ENCODE measurements around the gene USP6. TPM values are rescaled to one million over a fixed set of nuclear protein-coding genes. Genes with fewer than 3 reads are reported as not detected.

The USP6 gene
- total and polyA plus RNA-seq, 10 of the 15 experiments (the other 5 are each of a cell fraction or from before 2014, with no cell fraction given): under 0.01 to 0.39 (median 0.10) TPM; not detected in 2

DNA sequence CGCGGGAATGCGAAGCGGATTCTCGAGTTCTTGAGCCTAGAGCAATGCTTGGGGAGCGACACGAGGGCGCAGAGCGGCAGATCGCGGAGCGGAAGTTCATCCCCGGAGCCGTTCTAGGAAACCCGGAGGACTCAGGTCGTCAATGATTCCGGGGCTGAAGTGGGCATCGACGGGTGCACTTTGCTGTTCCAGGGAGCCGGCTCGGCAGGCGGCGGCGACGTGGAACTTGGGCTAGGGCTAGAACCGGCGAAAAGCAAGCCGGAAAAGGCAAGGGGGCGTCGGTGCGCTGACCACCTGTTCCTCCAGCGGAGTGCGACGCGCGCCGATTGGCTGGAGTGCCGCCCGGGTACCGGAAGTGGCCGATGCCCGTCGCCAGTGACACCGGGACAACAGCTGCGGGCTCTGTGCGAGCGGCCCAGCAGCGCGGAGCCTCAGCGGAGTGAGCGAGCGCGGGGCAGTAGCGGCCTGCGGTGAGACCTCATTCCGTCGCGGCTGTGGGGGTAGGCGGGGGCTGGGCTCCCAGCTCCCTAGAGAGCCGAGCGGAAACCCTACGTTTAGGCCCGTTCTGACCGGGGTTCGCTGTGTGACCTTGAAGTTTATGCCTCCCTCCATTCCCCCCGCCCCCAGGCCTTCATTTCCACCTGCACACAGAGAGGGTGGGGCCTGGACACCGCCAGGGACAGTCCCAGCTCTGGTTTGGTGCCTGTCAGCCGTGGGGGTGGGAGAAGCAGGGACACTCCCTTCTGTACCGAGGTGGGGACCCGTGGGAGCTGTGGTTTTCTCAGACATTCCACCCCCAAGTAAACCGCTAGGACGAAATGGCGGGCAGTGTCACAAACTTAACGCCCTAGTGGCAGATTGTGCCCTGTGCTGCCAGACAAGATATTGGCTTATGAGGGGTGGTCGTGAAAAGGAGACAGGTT lies 37.5 kb upstream of the USP6 start, which contains the start of gene ZFP3 (continued):
- TF ChIP-seq, protein P1, sequence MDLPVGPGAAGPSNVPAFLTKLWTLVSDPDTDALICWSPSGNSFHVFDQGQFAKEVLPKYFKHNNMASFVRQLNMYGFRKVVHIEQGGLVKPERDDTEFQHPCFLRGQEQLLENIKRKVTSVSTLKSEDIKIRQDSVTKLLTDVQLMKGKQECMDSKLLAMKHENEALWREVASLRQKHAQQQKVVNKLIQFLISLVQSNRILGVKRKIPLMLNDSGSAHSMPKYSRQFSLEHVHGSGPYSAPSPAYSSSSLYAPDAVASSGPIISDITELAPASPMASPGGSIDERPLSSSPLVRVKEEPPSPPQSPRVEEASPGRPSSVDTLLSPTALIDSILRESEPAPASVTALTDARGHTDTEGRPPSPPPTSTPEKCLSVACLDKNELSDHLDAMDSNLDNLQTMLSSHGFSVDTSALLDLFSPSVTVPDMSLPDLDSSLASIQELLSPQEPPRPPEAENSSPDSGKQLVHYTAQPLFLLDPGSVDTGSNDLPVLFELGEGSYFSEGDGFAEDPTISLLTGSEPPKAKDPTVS (IDR thresholded peaks at IDR 0.05; ENCODE audit: low read depth, low read length): no peak
- TF ChIP-seq DPF2 (IDR thresholded peaks at IDR 0.05) (peak; percentile 89), CHD1 (IDR thresholded peaks at IDR 0.05; ENCODE audit: low read depth, low read length) (no peak), NR2F1 (conservative IDR thresholded peaks at IDR 0.05) (peak; percentile 87), KLF5 (IDR thresholded peaks at IDR 0.05; ENCODE audit: partially characterized antibody) (peak; percentile 24), POLR2AphosphoS2 (IDR thresholded peaks at IDR 0.05; ENCODE audit: low read depth, low read length) (peak; percentile 64; the same call in 1 of the 2 replicates), SREBF1 (IDR thresholded peaks at IDR 0.05; ENCODE audit: low read length) (no peak), ZNF274 (IDR thresholded peaks at IDR 0.05; ENCODE audit: insufficient read depth, insufficient read length) (no peak), RUNX3 (IDR thresholded peaks at IDR 0.05; ENCODE audit: low read length) (peak; percentile 88), EGR1 (IDR thresholded peaks at IDR 0.05; ENCODE audit: borderline replicate concordance in 1 of 2, low read depth in 2 of 2, low read length in 2 of 2) (peak in 1 of 2 experiments; percentile 38; a peak in 1 of 3 replicates), TBL1XR1 (IDR thresholded peaks at IDR 0.05; ENCODE audit: low read depth, low read length) (peak; percentile 9; the same call in 1 of the 2 replicates), ZNF217 (IDR thresholded peaks at IDR 0.05) (0 out of 2 replicates have a peak, but pooled peaks have one; percentile 20), CEBPB (IDR thresholded peaks at IDR 0.05; ENCODE audit: borderline replicate concordance in 1 of 2, low read depth in 2 of 2, low read length in 2 of 2) (no peak)
- TF ChIP-seq, protein P2, sequence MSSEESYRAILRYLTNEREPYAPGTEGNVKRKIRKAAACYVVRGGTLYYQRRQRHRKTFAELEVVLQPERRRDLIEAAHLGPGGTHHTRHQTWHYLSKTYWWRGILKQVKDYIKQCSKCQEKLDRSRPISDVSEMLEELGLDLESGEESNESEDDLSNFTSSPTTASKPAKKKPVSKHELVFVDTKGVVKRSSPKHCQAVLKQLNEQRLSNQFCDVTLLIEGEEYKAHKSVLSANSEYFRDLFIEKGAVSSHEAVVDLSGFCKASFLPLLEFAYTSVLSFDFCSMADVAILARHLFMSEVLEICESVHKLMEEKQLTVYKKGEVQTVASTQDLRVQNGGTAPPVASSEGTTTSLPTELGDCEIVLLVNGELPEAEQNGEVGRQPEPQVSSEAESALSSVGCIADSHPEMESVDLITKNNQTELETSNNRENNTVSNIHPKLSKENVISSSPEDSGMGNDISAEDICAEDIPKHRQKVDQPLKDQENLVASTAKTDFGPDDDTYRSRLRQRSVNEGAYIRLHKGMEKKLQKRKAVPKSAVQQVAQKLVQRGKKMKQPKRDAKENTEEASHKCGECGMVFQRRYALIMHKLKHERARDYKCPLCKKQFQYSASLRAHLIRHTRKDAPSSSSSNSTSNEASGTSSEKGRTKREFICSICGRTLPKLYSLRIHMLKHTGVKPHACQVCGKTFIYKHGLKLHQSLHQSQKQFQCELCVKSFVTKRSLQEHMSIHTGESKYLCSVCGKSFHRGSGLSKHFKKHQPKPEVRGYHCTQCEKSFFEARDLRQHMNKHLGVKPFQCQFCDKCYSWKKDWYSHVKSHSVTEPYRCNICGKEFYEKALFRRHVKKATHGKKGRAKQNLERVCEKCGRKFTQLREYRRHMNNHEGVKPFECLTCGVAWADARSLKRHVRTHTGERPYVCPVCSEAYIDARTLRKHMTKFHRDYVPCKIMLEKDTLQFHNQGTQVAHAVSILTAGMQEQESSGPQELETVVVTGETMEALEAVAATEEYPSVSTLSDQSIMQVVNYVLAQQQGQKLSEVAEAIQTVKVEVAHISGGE (CRISPR knock-in tag; IDR thresholded peaks at IDR 0.05): peak; percentile 57
- TF ChIP-seq, protein P3, sequence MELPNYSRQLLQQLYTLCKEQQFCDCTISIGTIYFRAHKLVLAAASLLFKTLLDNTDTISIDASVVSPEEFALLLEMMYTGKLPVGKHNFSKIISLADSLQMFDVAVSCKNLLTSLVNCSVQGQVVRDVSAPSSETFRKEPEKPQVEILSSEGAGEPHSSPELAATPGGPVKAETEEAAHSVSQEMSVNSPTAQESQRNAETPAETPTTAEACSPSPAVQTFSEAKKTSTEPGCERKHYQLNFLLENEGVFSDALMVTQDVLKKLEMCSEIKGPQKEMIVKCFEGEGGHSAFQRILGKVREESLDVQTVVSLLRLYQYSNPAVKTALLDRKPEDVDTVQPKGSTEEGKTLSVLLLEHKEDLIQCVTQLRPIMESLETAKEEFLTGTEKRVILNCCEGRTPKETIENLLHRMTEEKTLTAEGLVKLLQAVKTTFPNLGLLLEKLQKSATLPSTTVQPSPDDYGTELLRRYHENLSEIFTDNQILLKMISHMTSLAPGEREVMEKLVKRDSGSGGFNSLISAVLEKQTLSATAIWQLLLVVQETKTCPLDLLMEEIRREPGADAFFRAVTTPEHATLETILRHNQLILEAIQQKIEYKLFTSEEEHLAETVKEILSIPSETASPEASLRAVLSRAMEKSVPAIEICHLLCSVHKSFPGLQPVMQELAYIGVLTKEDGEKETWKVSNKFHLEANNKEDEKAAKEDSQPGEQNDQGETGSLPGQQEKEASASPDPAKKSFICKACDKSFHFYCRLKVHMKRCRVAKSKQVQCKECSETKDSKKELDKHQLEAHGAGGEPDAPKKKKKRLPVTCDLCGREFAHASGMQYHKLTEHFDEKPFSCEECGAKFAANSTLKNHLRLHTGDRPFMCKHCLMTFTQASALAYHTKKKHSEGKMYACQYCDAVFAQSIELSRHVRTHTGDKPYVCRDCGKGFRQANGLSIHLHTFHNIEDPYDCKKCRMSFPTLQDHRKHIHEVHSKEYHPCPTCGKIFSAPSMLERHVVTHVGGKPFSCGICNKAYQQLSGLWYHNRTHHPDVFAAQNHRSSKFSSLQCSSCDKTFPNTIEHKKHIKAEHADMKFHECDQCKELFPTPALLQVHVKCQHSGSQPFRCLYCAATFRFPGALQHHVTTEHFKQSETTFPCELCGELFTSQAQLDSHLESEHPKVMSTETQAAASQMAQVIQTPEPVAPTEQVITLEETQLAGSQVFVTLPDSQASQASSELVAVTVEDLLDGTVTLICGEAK (IDR thresholded peaks at IDR 0.05; ENCODE audit: borderline replicate concordance): peak; percentile 94

Data from GM12878 (cell line).